Stimulated activated CD4-positive, alpha-beta T cell treated with anti-CD3 and anti-CD28 coated beads, Interleukin-2, amount 100 ng/mL, for 24 hours (primary cell): ENCODE data around the gene HCAR3.
"Not testable (repeated sequence)": the region's sequence is repeated elsewhere in the genome, so short reads cannot be mapped to it uniquely, and the experiment has no call there.

Source experiments
- DNase-seq, 2 donors: peaks; one replicate each; pipeline ENCODE4 v3.0.0-alpha.2; 2020

HCAR3 gene

DNA sequence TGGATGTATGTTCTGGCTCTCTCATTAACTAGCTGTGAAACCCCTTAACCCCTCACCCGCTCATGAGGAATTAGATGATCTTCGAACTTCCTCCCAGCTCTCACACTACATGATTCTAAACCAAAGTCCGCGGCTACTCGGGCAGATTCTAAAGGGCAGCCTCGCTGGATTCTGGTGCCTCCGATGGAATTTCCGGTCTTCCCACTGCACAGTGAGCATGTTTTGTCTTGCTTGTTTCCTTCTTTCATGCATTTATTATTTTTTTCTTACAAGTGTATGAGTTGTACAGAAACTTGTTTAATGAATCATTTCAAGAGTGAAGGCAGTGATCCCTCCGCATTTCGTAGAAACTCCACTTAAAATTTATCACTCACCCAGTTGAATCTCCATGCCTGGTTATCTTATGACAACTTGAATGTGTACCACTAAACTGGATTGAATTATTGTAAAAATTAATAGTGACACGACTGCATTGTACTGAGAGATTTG lies 4.5 kb upstream of the HCAR3 start:
- no peak for DNase-seq

- DNase-seq: not testable (repeated sequence)
Observed at GRCh38 chr12:122715211-122715610, 1.4 kb downstream of the HCAR3 start.

DNA sequence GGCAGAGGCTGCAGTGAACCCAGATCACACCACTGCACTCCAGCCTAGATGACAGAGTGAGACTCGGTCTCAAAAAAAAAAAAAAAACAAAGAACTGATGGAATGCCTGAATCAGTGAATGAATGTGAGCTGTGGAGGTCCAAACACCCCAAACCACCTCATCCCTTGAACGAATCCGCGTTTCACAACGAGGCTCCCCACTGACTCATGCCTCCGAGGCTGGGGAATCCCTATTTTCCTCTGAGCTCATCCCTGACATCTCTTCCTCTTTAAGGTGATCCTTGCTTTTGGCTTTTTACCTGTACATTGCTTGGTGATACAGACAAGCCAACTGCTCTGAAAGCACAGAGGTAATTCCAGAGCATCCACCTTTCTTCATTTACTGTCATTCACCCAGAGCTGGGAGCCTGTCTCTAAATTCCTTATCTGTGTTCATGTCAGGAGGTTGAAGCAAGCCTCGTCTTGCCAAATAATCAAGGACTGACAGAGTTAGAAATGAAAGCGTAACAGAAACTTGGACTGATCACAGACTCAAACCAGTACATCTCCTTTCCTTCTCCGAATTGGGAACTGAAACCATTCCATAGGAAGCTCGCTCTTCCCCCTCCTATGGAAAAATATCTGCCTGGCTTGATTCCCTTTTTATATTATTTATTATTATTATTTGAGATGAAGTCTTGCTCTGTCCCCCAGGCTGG lies 3.0 kb downstream of the HCAR3 start:
- not testable (repeated sequence) for DNase-seq

GRCh38 chr12:122711266-122711665 lies 5.3 kb downstream of the HCAR3 start:
- not testable (repeated sequence) for DNase-seq

- not testable (repeated sequence) for DNase-seq
Observed at GRCh38 chr12:122710341-122710740, 6.3 kb downstream of the HCAR3 start.

GRCh38 chr12:122709287-122709686 lies 7.3 kb downstream of the HCAR3 start:
- not testable (repeated sequence) for DNase-seq

- not testable (repeated sequence) for DNase-seq
Observed at GRCh38 chr12:122703841-122704240, 12.8 kb downstream of the HCAR3 start.

GRCh38 chr12:122702890-122703611 lies 13.6 kb downstream of the HCAR3 start, which contains the start of gene HCAR2:
Gene HCAR2, minus strand, starts transcription at chr12:122703357. Its CDS starts 74 bp downstream, at chr12:122703283.
- not testable (repeated sequence) for DNase-seq

GRCh38 chr12:122701481-122701880 lies 15.1 kb downstream of the HCAR3 start:
- not testable (repeated sequence) for DNase-seq

DNA sequence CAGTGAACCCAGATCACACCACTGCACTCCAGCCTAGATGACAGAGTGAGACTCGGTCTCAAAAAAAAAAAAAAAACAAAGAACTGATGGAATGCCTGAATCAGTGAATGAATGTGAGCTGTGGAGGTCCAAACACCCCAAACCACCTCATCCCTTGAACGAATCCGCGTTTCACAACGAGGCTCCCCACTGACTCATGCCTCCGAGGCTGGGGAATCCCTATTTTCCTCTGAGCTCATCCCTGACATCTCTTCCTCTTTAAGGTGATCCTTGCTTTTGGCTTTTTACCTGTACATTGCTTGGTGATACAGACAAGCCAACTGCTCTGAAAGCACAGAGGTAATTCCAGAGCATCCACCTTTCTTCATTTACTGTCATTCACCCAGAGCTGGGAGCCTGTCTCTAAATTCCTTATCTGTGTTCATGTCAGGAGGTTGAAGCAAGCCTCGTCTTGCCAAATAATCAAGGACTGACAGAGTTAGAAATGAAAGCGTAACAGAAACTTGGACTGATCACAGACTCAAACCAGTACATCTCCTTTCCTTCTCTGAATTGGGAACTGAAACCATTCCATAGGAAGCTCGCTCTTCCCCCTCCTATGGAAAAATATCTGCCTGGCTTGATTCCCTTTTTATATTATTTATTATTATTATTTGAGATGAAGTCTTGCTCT lies 16.4 kb downstream of the HCAR3 start:
- not testable (repeated sequence) for DNase-seq

DNA sequence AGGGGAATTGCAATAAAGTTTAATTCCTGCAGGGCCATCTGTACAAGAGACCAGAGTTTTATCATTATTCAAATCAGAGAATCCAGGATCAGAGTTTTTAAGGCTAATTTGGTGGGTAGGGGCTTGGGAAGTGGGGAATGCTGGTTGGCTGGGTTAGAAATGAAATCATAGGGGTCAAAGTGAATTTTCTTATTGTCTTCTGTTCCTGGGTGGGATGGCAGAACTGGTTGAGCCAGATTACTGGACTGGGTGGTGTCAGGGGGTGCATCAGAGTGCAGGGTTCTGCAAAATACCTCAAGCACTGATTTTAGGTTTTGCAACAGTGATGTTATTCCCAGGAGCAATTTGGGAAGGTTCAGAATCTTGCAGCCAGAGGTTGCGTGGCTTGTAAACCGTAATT lies 19.7 kb downstream of the HCAR3 start:
- DNase-seq: not testable (repeated sequence)

- DNase-seq: no peak
Observed at GRCh38 chr12:122691566-122691965, 25.0 kb downstream of the HCAR3 start.

DNA sequence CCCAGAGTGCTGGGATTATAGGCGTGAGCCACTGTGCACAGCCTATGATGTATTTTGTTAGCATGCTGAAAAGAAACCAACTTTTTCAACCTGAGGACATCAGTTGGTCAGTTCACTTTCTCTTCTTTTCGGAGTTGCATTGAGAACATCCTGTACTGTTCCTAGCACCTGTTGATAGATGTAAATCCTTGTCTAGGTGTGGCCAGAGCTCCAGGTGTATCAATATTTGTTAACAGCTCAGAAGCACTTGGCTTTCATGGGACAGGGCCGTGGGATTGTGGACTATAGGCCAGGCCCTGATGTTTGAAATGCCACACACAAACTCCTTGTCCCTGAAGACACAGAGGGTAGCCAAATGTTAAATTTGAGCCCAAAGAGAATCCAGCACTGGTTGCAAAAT lies 28.3 kb downstream of the HCAR3 start:
- DNase-seq: no peak

GRCh38 chr12:122687086-122687485 lies 29.5 kb downstream of the HCAR3 start:
- no peak for DNase-seq

GRCh38 chr12:122686538-122686937 lies 30.1 kb downstream of the HCAR3 start:
- no peak for DNase-seq

DNA sequence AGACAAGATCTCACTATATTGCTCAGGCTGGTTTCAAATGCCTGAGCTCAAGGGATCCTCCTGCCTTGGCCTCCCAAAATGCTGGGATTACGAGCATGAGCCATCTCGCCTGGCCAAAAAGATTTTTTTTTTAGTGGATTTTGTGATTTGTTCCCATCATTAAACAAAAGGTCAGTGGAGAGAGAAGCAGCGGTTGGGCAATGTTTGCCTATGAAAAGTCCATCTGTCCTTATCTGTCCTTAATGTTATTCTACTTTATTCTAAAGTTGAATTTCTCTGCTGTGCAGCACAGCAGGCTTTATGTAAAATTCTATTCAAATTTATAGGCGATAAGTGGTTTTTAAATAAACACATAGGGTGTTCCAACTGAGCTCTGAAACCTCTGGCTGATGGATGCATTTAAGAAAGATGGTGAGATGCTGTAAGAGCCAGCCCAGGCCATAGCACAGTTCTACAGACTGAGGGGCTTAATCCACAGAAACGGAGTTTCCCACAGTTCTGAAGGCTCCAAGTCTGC lies 32.3 kb downstream of the HCAR3 start:
- DNase-seq: no peak

- DNase-seq: no peak
Observed at GRCh38 chr12:122681814-122682213, 34.8 kb downstream of the HCAR3 start.

- DNase-seq: not testable (repeated sequence)
Observed at GRCh38 chr12:122680989-122681388, 35.6 kb downstream of the HCAR3 start.

GRCh38 chr12:122676781-122677180 lies 39.8 kb downstream of the HCAR3 start:
- not testable (repeated sequence) for DNase-seq

DNA sequence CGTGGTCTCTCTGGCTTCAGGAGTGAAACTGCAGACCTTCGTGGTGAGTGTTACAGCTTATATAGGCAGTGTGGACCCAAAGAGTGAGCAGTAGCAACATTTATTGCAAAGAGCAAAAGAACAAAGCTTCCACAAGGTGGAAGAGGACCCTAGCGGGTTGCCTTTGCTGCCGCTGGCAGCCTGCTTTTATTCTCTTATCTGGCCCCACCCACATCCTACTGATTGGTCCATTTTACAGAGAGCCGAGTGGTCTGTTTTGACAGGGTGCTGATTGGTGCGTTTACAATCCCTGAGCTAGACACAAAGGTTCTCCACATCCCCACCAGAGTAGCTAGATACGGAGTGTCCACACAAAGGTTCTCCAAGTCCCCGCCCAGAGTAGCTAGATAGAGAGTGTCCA lies 40.6 kb downstream of the HCAR3 start:
- DNase-seq: not testable (repeated sequence)

DNA sequence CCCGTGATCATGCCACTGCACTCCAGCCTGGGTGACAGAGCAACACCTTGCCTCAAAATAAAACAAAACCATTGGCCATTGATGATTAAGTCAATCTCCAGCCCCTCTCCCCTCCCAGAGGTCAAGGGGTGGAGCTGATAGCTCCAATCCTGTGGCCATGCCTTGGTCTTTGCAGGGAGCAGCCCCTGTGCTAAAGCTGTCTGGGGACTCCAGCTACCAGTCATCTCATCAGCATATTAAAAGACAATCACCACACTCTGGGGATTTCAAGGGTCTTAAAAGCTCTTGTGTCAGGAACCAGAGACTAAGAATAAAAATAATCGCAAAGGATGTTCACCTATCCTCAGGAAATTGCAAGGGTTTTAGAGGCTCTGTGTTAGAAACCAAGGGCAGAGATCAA lies 44.1 kb downstream of the HCAR3 start:
- no peak for DNase-seq

DNA sequence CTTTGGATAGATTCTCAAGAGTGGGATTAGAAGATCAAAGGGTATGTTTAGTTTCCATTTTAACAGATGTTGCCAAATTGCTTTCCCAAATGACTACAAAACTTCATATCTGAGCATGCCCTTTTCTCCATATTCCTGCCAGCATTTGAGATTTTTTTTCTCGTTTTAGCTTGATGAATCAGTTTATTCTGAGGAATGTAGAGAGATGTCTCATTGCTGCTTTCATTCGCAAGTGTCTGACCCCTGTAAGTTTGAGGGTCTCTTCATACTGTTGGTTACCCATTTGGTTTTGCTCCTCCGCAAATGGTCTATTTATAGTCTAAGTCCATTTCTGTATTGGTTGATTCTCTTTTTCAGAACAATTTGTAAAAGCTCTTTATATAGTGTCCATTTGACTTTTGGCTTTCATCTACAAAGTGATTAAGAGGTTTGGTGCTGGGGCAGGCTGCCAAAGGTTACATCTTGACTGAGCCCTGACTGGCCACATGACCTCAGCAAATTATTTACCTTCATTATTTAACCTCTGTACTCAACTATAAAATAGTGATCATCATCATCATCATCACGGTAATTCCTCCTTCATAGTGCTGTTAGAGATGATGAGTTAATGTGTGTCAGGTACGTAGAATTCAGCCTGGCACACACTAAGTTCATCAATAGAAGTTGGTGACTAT lies 47.1 kb downstream of the HCAR3 start:
- DNase-seq: no peak

DNA sequence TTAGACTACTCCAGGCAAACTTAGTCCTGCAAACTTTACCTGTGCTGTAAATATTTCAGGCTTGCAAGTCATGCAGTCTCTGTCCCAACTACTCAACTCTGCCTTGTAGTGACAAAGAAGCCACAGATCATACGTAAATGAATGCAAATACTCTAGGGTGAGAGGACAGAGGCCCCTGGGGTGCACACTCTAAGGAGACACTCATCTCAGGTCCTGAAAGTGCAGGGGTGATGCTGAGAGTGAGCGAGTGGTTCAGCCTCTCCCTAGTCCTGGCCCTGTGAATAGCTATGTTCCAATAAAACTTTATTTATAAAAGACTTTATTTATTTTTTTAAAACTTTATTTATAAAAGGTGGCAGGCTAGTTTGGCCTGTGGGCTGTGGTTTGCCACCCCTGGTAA lies 48.3 kb downstream of the HCAR3 start:
- no peak for DNase-seq
